Colonic mucosa (tissue), 4 donors: ENCODE results near the gene AICDA. TPM values are rescaled to one million over a fixed set of nuclear protein-coding genes. Genes with fewer than 3 reads are reported as not detected.

Experiments used
- DNase-seq: peaks from one replicate; pipeline ENCODE4 v3.0.0-alpha.2; 2020
- H3K27ac ChIP-seq: fragments of 200-600 bp; one replicate; pipeline ENCODE4 v1.8.0; 2021
- H3K27me3 ChIP-seq: fragments of 200-600 bp; one replicate; pipeline ENCODE4 v1.8.0; 2021
- H3K36me3 ChIP-seq: fragments of 200-600 bp; one replicate; pipeline ENCODE4 v1.8.0; 2021
- H3K4me1 ChIP-seq: fragments of 200-600 bp; one replicate; pipeline ENCODE4 v1.8.0; 2021; ENCODE audit warnings: mild to moderate bottlenecking
- H3K4me3 ChIP-seq: fragments of 200-600 bp; one replicate; pipeline ENCODE4 v1.8.0; 2021
- H3K9ac ChIP-seq, 2 donors: one replicate each; pipeline ENCODE4 v1.7.0; 2013; ENCODE audit warnings: control low read depth in 2 of 2, low read depth in 2 of 2, low read length in 2 of 2
- H3K9me3 ChIP-seq: fragments of 200-600 bp; one replicate; pipeline ENCODE4 v1.8.0; 2021
- intact Hi-C: fragments of 100-400 bp; cut with DNase I; formaldehyde crosslinking; loops from one replicate; pipeline ENCODE4 v1.14.1; 2022
- total RNA-seq, 2 donors: library from RNA; stranded (reverse); fragmentation: NEBNext Ultra II Directional in 1 of 2; extraction: Animal tissue kit (Norgen Biotek cat#: 25700) in 1 of 2; gene quantifications; one replicate each; pipeline ENCODE4 v1.2.1, GENCODE V29; 2021
- TF ChIP-seq, protein P1 (sequence below): fragments of 200-600 bp; IDR thresholded peaks from one replicate; pipeline ENCODE4 v1.8.0; 2022; ENCODE audit warnings: antibody characterized with exemption, mild to moderate bottlenecking
- donor health status: healthy.
- donor health status: DM: no; HTN: no; CAD: no.
- donor health status: DM: no; HTN: no; CAD: no.

The AICDA gene
- not detected for total RNA-seq

DNA sequence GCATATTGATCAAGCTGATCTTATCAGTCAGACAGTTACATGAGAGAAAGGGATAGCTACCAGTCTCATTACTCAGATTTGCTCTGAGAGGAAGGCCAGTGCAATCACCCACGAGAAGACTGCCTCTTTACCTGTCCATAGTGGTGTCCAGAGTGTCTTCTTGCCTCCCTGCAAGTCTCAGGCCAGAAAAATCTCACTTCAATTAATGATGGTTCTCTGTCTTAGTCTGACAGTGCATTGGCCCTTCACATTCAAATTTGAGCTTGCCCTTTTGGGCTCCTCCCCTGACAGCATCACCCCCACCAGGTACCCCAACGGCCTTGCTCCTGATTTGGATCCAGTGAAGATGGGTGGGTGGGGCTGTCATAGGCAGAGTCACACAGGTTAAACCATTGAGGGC, at the start of gene AICDA:
TSS of gene AICDA (minus strand) at position 231 of the 400 bp plus-strand sequence. CDS start at position 139, 92 bp downstream.
- H3K36me3 ChIP-seq: no peaks in the 10 kb centered on the region
- no peaks in the 10 kb centered on the region for H3K27me3 ChIP-seq
- H3K27ac ChIP-seq: no peak within 1 kb of the TSS
- H3K4me1 ChIP-seq: no peaks in the 10 kb centered on the region
- H3K9me3 ChIP-seq: no peaks in the 10 kb centered on the region
- TF ChIP-seq, protein P1, sequence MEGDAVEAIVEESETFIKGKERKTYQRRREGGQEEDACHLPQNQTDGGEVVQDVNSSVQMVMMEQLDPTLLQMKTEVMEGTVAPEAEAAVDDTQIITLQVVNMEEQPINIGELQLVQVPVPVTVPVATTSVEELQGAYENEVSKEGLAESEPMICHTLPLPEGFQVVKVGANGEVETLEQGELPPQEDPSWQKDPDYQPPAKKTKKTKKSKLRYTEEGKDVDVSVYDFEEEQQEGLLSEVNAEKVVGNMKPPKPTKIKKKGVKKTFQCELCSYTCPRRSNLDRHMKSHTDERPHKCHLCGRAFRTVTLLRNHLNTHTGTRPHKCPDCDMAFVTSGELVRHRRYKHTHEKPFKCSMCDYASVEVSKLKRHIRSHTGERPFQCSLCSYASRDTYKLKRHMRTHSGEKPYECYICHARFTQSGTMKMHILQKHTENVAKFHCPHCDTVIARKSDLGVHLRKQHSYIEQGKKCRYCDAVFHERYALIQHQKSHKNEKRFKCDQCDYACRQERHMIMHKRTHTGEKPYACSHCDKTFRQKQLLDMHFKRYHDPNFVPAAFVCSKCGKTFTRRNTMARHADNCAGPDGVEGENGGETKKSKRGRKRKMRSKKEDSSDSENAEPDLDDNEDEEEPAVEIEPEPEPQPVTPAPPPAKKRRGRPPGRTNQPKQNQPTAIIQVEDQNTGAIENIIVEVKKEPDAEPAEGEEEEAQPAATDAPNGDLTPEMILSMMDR: no peak
- H3K4me3 ChIP-seq: no peak within 1 kb of the TSS
- no peak within 1 kb of the TSS for H3K9ac ChIP-seq
- intact Hi-C loops: no loop called here
- DNase-seq: no peak

DNA sequence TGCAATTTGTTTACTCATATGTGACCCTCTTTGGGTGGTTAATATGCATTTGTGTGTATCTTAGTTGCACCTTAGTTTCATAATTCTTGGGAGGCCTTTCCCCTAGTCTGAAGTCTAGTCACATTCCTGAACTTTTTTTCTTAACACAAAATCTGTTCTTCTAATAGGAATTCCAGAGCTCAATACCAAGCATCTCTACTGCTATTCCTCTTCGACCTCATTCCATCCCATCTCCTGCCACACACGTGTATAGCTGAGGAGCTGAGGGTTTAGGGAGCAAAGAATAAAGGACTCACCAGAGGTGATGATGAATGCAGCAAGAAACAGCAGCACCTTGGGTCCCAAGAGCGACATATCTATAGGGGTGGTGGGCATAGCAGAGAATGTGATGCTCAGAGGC, 49.1 kb upstream of the AICDA start:
- TF ChIP-seq, protein P1: no peak
- Histone ChIP-seq H3K27ac (no peak overlapping the region), H3K4me3 (no peak overlapping the region)

DNA sequence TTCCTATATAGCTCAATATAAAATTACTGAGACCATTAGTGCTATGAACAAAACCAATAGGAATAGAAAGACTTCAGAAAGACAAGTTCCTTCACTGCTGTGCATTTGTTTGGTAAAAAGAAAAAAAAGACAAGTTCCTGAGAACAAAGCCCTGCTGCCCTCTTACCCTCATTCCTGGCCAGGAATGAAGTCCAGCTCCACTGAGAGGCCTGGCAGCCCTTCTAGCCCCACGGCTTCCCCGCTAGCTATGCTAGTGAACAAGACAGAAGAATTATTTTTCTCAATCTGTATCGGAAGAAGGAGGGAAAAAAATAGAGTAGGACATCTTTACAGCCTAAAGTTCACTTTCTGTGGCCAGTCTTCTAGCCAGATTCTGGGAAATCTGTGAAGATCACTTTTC, 48.4 kb upstream of the AICDA start:
- TF ChIP-seq, protein P1: no peak
- Histone ChIP-seq H3K9me3 (no peaks in the 10 kb centered on the region), H3K9ac (no peak overlapping the region), H3K27ac (no peak overlapping the region), H3K36me3 (no peaks in the 10 kb centered on the region), H3K4me1 (no peaks in the 10 kb centered on the region), H3K27me3 (no peaks in the 10 kb centered on the region), H3K4me3 (no peak overlapping the region)
- intact Hi-C loops: no loop called here
- no peak for DNase-seq

More for the DNA sequence above, 49.1 kb upstream of the AICDA start:
- no peak for DNase-seq
- Histone ChIP-seq H3K27me3 (no peaks in the 10 kb centered on the region), H3K9me3 (no peaks in the 10 kb centered on the region), H3K36me3 (no peaks in the 10 kb centered on the region), H3K9ac (no peak overlapping the region), H3K4me1 (no peaks in the 10 kb centered on the region)
- intact Hi-C loops: no loop called here

DNA sequence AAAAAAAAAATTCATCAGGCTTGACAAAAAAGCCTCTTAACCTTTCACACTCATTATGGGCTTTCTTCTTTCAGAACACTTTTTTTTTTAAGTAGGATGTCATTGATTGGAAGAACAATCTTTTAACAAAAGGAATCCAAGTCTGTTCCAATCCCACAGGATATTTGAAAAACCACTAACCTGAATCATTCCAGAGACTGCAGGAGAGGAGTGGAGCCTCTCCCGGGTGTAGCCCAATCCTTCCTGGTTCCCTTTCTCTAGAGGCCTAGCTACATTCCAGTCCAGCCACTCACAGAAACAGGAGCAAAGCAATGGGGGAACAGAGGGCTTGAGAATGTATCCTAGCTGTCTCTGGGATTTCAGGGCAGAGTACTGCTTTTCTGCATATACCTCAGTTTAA, 45.7 kb upstream of the AICDA start:
- DNase-seq: no peak
- Histone ChIP-seq H3K36me3 (no peaks in the 10 kb centered on the region), H3K9ac (no peak overlapping the region), H3K4me3 (no peak overlapping the region), H3K27me3 (no peaks in the 10 kb centered on the region), H3K4me1 (no peaks in the 10 kb centered on the region), H3K9me3 (no peaks in the 10 kb centered on the region), H3K27ac (no peak overlapping the region)
- intact Hi-C loops: no loop called here
- TF ChIP-seq, protein P1: no peak

DNA sequence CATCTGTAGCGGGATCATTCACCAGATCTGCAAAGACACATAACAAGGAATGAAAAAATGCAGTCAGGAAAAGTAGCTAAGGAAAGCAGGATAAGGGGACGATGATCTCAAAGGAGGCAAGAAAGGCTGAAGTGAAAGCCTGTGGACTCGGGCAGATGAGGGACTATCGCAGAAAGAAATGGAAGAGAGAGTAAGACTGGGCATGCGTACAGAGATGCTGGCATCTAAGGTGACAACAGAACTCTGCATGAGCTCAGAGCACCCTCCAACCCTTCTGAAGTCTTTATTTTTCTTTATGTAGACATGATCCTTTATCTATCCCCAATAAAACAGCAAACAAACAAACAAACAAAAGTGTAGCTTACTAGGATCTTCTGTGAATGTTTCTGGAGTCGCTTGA, 42.8 kb upstream of the AICDA start:
- H3K27me3 ChIP-seq: no peaks in the 10 kb centered on the region
- no peak for DNase-seq
- no peak overlapping the region for H3K4me3 ChIP-seq
- TF ChIP-seq, protein P1: no peak
- no peaks in the 10 kb centered on the region for H3K9me3 ChIP-seq
- H3K27ac ChIP-seq: no peak overlapping the region
- intact Hi-C loops: no loop called here
- H3K9ac ChIP-seq: no peak overlapping the region
- no peaks in the 10 kb centered on the region for H3K4me1 ChIP-seq
- no peaks in the 10 kb centered on the region for H3K36me3 ChIP-seq
